ENCODE results near the gene PSMD8.

DNA sequence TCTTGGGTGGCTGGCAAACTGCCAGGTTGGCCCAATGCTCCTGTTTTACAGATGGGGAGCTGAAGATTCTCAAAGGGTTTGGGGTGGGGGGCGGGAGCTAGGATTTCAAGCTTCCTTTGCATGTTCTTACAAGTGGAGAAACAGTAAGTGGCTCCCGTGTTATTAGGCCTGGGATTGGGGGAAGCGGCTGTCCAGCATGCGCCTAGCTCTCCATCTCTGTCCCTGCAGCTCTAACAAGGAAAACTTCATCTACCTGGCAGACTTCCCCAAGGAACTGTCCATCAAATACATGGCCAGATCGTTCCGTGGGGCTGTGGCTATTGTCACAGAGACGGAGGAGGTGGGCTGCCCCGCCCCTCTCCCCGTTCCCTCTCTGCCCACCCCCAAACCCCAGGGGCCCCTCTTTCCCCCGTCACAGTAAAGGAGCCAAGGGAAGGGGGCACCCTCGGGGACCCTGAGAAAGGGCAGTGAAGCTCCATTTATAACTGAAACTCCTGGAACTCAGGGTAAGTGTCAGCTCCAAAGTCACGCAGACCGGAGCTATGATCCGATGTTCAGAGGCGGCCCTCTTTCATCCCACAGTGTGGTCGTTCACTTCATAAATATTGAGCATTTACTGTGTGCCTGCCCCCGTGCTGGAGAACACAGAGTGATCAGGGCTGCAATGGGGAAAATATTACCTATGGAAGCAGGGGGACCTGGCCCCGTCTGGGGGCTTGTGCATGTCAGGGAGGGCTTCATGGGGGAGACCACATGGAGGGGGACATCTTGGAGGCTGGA lies 14.9 kb upstream of the PSMD8 start:
- TF ChIP-seq, protein P1, sequence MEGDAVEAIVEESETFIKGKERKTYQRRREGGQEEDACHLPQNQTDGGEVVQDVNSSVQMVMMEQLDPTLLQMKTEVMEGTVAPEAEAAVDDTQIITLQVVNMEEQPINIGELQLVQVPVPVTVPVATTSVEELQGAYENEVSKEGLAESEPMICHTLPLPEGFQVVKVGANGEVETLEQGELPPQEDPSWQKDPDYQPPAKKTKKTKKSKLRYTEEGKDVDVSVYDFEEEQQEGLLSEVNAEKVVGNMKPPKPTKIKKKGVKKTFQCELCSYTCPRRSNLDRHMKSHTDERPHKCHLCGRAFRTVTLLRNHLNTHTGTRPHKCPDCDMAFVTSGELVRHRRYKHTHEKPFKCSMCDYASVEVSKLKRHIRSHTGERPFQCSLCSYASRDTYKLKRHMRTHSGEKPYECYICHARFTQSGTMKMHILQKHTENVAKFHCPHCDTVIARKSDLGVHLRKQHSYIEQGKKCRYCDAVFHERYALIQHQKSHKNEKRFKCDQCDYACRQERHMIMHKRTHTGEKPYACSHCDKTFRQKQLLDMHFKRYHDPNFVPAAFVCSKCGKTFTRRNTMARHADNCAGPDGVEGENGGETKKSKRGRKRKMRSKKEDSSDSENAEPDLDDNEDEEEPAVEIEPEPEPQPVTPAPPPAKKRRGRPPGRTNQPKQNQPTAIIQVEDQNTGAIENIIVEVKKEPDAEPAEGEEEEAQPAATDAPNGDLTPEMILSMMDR (IDR thresholded peaks at IDR 0.05), result no peak
- no peak for TF ChIP-seq ZFX (IDR thresholded peaks at IDR 0.05; ENCODE audit: borderline replicate concordance)

Data from 22Rv1 (cell line).